Left cardiac atrium (tissue), 4 donors: ENCODE measurements around the gene PUM1. TPM values are rescaled to one million over a fixed set of nuclear protein-coding genes. Genes with fewer than 3 reads are reported as not detected.
A peak's percentile ranks its signal among the peaks of the same experiment; 100 is the strongest.

Experiments
- ATAC-seq, 2 donors: fragments of 200-7000 bp; cut with Tn5 transposase; one replicate each; pipeline ENCODE4 v1.9.1; 2020; ENCODE audit warnings: mild to moderate bottlenecking in 2 of 2, moderate library complexity in 2 of 2
- DNase-seq: peaks from one replicate; pipeline ENCODE4 v3.0.0-alpha.2; 2020
- intact Hi-C, 2 donors: fragments of 100-400 bp; cut with DNase I; formaldehyde crosslinking; loops; one replicate each; pipeline versions ENCODE4 v1.14.1 to v1.15.1; 2022 to 2023
- total RNA-seq, 2 donors: library from RNA; stranded (reverse); fragmentation: NEBNext Ultra II Directional; extraction: Animal tissue kit (Norgen Biotek cat#: 25700); gene quantifications; one replicate each; pipeline ENCODE4 v1.2.1, GENCODE V29; 2021
- donor health status: DM: no; HTN: yes; CAD: no.
- donor health status: DM: no; HTN: yes; CAD: no; lungs with severe emphysema.
- donor health status: DM: yes; HTN: yes; CAD: no.
- donor health status: Dilated cardiomyopathy.

PUM1 gene
- total RNA-seq, 2 donors from 2014 or later, result 71.3 to 75.1 TPM

GRCh38 chr1:31005617-31006166 is 59.8 kb downstream of the PUM1 start:
- DNase-seq, result no peak
- intact Hi-C loops, result no loop called here
- ATAC-seq, result no peak

DNA sequence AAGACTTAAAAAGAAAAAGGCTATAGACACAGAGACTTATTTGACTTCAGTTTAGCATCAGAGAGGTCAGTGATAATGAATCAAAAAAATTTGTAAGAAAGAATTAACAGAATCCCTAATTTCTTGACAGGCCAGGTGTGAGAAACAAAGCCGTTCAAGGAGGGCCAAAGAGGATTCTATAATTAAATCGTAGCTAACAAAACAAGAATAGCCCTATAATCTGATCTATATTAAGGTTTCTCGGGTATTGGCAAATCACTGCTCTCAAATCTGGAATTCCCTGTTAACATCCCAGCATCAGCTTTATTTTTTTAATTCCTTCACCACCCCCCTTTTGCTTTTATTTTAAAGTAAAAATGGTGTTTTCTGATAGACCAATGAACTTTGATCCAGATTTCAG is 60.3 kb downstream of the PUM1 start:
- DNase-seq (no peak), ATAC-seq (no peak)
- intact Hi-C loops, result no loop called here

DNA sequence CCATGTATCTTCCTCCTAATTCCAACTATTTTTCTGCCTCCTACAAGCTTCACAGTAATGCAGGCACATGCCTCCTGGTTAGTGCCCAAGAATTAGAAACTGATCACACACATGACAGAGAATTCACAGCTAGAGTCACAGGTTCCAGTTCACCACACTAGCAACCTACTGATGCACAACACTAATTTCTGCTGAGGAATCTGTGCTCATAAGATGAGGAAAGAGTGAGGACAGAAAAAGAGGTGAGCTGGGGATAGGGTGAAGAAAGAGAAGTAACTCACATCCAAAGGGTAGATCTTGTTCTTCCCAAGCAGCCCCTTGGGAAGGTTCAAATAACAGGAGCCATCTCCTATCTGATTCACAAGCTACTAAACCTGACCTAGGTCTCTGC is 61.3 kb downstream of the PUM1 start:
- ATAC-seq (no peak), DNase-seq (no peak)
- intact Hi-C loops, result no loop called here

DNA sequence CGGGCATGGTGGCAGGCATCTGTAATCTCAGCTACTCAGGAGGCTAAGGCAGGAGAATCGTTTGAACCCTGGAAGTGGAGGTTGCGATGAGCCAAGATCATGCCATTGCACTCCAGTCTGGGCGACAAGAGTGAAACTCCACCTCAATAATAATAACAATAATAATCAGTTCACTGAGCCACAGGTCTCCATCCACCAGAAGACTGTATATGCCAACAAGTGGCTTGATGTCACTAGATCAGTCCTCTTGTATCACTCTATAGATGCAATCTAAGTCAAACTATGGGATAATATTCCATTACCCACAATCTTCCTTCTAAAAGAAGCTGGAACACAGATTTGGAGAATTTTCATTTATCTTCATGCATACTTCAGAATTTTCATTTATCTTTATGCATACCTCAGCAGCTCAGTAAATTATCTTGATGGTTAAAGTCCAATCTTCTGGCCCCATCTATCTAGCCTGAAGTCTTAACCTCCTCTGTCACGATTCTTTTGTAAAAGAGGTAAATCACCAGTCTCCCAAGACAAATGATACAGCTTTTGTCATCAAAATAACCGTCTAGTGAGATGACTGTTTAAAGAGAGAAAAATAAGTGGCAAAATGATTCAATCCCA is 61.8 kb downstream of the PUM1 start:
- intact Hi-C loops, result no loop called here
- ATAC-seq (no peak), DNase-seq (no peak)

- ATAC-seq (no peak), DNase-seq (no peak)
- intact Hi-C loops, result no loop called here
These were observed 65.2 kb downstream of the PUM1 start for GRCh38 chr1:31000301-31000700.

GRCh38 chr1:30998887-30999286 is 66.6 kb downstream of the PUM1 start:
- intact Hi-C loops, result loop anchor here in 1 of 2 donors (10.0 kb wide), 2 partner anchors 66 to 156 kb away; partner anchors contain the start of gene PUM1
- ATAC-seq (no peak), DNase-seq (no peak)

DNA sequence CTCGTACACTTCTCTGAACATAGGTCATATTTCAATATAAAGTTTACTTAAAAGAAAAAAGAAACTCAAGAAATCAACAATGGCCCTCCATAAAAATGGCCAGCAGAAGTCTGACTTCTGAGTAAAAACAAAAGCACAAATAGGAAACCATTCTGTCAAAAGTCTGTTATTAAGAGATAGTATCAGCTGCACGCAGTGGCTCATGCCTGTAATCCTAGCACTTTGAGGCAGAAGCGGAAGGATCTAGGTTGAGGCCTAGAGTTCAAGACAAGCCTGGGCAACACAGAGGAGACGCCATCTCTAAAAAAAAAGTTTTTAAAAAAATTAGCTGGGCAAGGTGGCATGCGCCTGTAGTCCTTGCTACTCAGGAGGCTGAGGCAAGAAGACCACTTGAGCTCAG is 67.3 kb downstream of the PUM1 start:
- intact Hi-C loops, result loop anchor here in 1 of 2 donors (10.0 kb wide), 2 partner anchors 67 to 157 kb away; partner anchors contain the start of gene PUM1
- DNase-seq (no peak), ATAC-seq (no peak)

GRCh38 chr1:30997463-30998057 is 68.0 kb downstream of the PUM1 start:
- no peak for DNase-seq
- intact Hi-C loops, result loop anchor here in 1 of 2 donors (10.0 kb wide), 2 partner anchors 67 to 157 kb away; partner anchors contain the start of gene PUM1

DNA sequence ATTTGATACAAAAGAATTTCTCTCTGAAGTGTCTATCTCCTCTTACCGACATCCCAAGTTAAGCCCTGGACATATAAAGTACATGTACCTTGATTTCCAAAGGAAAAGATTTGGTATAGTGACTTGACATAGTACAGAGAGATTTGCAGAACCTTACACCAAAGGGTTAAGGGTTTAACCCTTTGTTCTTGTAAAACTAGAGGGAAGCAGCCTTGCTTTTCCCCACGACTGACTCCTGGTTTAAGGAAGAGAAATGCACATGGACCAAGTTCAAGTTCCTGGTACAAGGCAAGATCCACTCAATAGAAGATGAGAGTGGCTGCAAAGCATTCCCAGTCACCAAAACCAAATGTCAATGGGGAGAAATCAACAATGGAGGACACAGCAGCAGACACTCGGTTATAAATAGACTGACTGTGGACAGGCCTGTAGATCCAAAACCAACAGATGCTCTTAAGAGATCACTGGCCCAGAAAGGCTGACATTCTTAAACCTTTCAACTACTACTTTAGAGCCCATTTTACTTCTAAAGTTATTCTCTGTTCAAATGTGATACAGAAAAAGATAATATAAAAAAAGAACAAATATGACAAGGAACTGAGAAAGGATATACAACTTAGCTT is 69.4 kb downstream of the PUM1 start:
- intact Hi-C loops, result loop anchor here in 1 of 2 donors (10.0 kb wide), 2 partner anchors 69 to 159 kb away; partner anchors contain the start of gene PUM1
- peak in 1 of 2 donors; percentile 46 for ATAC-seq
- no peak for DNase-seq

More at GRCh38 chr1:30997463-30998057, 68.0 kb downstream of the PUM1 start:
- ATAC-seq, result no peak

DNA sequence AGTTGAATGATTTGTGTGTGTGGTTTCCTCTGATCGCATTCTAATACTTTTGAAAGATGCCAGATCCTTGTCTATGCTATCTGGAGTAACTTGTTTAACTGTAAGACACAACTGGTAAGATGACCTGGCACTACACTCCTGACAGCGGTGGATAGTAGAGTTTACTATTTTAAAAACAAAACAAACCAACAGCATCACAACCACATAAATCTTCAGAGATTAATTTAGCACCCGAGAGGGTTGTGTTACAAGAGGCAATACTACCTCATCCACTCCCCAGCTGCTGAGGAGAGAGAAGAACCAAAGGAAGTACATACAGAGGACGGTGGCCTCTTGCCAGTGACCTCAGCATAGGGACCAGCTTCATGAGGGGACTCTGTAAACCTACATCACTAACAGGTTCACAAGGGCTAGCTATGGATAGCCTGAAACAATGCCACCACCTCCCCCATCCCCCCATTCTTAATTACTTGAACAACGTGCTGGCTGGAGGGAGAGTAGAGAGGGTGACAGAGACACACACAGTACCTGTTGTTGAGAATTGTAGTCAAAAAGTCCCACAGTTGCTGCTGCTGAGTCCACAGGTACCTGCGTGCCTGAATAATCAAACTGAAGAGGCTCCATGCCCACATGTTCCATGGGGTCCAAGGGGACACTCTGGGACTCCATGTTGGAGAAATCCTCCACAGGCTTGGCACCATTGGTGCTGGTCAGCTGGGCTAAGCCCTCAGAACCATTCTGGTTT is 73.5 kb downstream of the PUM1 start:
- intact Hi-C loops, result loop anchor here in 1 of 2 donors (10.0 kb wide), 2 partner anchors 73 to 163 kb away; partner anchors contain the start of gene PUM1
- DNase-seq (no peak), ATAC-seq (no peak)

DNA sequence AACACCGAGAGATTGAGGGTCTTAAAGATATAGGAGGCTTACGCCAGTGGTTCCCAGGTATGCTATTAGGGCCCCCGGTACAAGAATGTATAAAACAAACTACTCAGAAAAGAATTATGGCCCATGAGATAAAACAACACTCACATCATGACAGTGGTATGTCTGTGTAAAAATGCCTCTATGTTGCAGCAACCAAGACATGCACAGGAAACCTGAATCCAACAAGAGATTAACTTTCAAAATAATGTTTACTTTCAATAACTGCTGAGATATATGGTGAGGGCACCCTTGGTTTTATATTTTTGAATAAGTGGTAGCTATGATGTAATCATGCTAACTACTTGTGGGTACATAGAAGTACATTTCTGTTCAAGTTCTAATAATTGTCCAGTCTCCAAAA is 74.9 kb downstream of the PUM1 start:
- no peak for ATAC-seq
- no peak for DNase-seq
- intact Hi-C loops, result loop anchor here in 1 of 2 donors (10.0 kb wide), 2 partner anchors 74 to 164 kb away; partner anchors contain the start of gene PUM1

GRCh38 chr1:30988045-30988444 is 77.5 kb downstream of the PUM1 start:
- intact Hi-C loops, result no loop called here
- no peak for DNase-seq
- ATAC-seq, result no peak

DNA sequence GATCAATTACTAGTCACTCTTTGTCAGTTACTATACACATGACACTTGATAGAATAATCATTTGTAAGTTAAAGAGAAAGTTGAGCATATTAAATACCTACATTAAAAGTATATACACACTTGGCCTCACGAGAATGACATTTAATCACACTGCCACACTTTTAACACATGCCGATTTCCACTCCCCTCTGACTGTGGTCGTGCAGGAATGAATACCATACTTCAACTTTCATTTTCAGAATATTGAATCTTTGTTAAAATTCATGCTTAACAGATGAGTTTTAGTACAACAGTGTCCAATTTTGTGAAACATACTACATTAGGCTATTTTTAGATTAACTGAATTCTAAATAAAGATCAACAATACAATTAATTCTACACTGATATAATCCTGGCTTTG is 78.8 kb downstream of the PUM1 start:
- ATAC-seq (no peak), DNase-seq (no peak)
- intact Hi-C loops, result no loop called here

DNA sequence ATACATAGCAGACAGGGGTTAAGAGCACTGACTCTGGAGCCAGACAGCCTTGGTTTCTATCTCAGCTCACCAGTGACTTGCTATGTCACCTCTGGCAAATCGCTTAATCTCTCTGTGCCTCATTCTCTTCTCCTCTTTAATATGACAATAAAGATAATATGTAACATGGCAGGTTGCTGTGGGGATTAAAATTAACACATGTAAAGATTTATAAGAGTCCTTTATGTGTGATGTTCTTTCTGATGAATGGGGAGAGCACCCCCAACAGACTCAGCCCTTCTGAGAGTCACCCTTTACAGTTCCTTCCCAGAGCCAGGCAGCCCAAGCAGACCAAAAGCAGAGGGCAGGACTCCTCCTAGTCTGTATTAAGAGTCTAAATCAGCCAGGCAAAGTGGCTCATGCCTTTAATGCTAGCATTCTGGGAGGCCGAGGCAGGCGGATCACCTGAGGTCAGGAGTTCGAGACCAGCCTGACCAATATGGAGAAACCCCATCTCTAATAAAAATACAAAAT is 80.5 kb downstream of the PUM1 start:
- ATAC-seq (no peak), DNase-seq (no peak)
- intact Hi-C loops, result no loop called here

GRCh38 chr1:30984165-30984889 is 81.2 kb downstream of the PUM1 start:
- intact Hi-C loops, result no loop called here
- DNase-seq (no peak), ATAC-seq (no peak)

- DNase-seq (no peak), ATAC-seq (peak; percentile 45 to 76)
- intact Hi-C loops, result no loop called here
These were observed 82.6 kb downstream of the PUM1 start for GRCh38 chr1:30982937-30983336.

DNA sequence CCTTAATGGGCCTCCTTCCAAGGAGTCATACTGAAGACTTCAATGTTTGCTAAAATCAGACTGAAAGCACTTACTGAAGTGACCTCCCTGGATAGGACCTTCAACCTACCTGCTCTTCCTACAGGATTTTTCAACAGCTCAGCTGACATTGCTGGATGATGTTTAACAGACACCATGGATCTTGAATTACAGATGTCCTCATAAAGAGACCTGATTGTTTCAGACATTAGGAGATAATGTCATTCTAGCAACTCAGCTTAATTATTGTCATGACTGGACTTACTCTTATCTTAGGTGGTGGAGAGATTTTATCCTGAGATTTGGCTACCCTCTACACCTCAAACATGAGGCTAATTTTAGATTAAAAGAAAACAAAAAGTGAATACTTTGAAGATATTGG is 83.1 kb downstream of the PUM1 start:
- DNase-seq (no peak), ATAC-seq (no peak)
- intact Hi-C loops, result no loop called here

GRCh38 chr1:30981172-30981571 is 84.3 kb downstream of the PUM1 start:
- ATAC-seq (no peak), DNase-seq (no peak)
- intact Hi-C loops, result no loop called here

DNA sequence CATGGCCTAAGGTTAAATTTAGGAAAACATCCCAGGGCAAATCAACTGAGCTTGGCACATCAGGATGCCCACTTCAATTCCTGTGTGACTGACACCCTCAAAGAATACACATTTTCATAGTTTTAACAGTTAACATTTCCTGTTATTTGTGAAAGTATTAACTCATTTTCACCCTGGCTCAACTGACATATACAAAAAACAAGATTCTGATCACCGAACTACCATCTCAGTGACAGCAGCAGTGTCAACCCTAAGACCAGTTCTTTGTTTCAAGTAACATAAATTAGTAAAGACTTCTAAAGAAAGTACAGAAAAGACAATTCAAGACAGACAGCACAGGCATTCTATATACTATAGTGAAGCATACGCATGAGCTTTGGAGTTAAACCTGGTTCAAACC is 88.0 kb downstream of the PUM1 start:
- DNase-seq (no peak), ATAC-seq (no peak)
- intact Hi-C loops, result no loop called here
